Femur (tissue), 1 donor: ENCODE measurements around the gene CDK16.
"Not testable (repeated sequence)": the region's sequence is repeated elsewhere in the genome, so short reads cannot be mapped to it uniquely, and the experiment has no call there.

Source experiments
- DNase-seq: peaks from one replicate; pipeline ENCODE4 v3.0.0-alpha.2; 2017

The CDK16 gene

GRCh38 chrX:47257620-47258019 lies 39.1 kb downstream of the CDK16 start:
- not testable (repeated sequence) for DNase-seq

- DNase-seq: no peak
Measured at GRCh38 chrX:47264483-47265173, 46.1 kb downstream of the CDK16 start.

GRCh38 chrX:47266643-47267042 lies 48.2 kb downstream of the CDK16 start:
- DNase-seq: no peak

GRCh38 chrX:47272013-47272408 lies 53.5 kb downstream of the CDK16 start:
- DNase-seq: no peak

GRCh38 chrX:47273011-47273730 lies 54.7 kb downstream of the CDK16 start:
- DNase-seq: no peak

- DNase-seq: no peak
Measured at GRCh38 chrX:47278691-47279090, 60.2 kb downstream of the CDK16 start.
